IMR-90 (cell line): Measurements from ENCODE around the gene GFRA3. TPM values are rescaled to one million over a fixed set of nuclear protein-coding genes. Genes with fewer than 3 reads are reported as not detected.

ENCODE experiments used
- ATAC-seq: fragments of 200-7000 bp; cut with Tn5 transposase; 2 replicates; pipeline ENCODE4 v1.9.1; 2020; ENCODE audit warnings: low read depth, mild to moderate bottlenecking, moderate library complexity
- BruUV-seq: library from RNA; stranded (reverse); fragments of 400-500 nt; replicated peaks from 2 replicates; lab custom pipeline; 2021; lab: Mats Ljungman, UMichigan
- CTCF ChIA-PET: fragments of 300-600 bp; formaldehyde crosslinking; extraction: SDS; loops from one replicate; lab custom pipeline; 2021; ENCODE audit warnings: antibody characterized with exemption; lab: Yijun Ruan, JAX
- POLR2A ChIA-PET: fragments of 300-600 bp; sonication (Branson Sonifier 250); formaldehyde crosslinking; loops from one replicate; lab custom pipeline; 2022; ENCODE audit warnings: antibody characterized with exemption; ENCODE audit not compliant: unreplicated experiment; lab: Charles Lee
- DNase-seq: peaks from one replicate; pipeline ENCODE4 v3.0.0; 2013
- H2AFZ ChIP-seq: replicated peaks from 2 replicates; pipeline ENCODE3; 2013; ENCODE audit warnings: low read length, mild to moderate bottlenecking; ENCODE audit not compliant: poor library complexity
- H2AK5ac ChIP-seq: 2 replicates; pipeline ENCODE4 v1.6.1; 2013; ENCODE audit warnings: low read depth, low read length, inconsistent platforms
- H2AK9ac ChIP-seq: replicated peaks from 2 replicates; pipeline ENCODE3; 2013; ENCODE audit warnings: mild to moderate bottlenecking, low read depth, low read length, moderate library complexity; ENCODE audit not compliant: poor library complexity
- H2BK120ac ChIP-seq: 2 replicates; pipeline ENCODE4 v1.6.1; 2013; ENCODE audit warnings: low read depth, low read length, inconsistent platforms
- H2BK15ac ChIP-seq: 3 replicates; pipeline ENCODE4 v1.6.1; 2013; ENCODE audit warnings: low read depth, low read length, inconsistent platforms
- H2BK20ac ChIP-seq: 2 replicates; pipeline ENCODE4 v1.6.1; 2013; ENCODE audit warnings: low read depth, mild to moderate bottlenecking, inconsistent platforms, low read length, moderate library complexity
- H2BK5ac ChIP-seq: 2 replicates; pipeline ENCODE4 v1.6.1; 2013; ENCODE audit warnings: mild to moderate bottlenecking, low read depth, low read length, inconsistent platforms; ENCODE audit not compliant: poor library complexity, severe bottlenecking
- H3K14ac ChIP-seq: replicated peaks from 2 replicates; pipeline ENCODE4 v1.6.1; 2013; ENCODE audit warnings: low read depth, low read length, inconsistent platforms
- H3K18ac ChIP-seq: 2 replicates; pipeline ENCODE4 v1.6.1; 2013; ENCODE audit warnings: low read depth, low read length, control low read depth
- H3K23ac ChIP-seq: 2 replicates; pipeline ENCODE4 v1.6.1; 2013; ENCODE audit warnings: low read depth, low read length, inconsistent platforms
- H3K27ac ChIP-seq: 2 replicates; pipeline ENCODE4 v1.5.1; 2013; ENCODE audit warnings: mild to moderate bottlenecking, control low read depth, low read length; ENCODE audit not compliant: insufficient read depth
- H3K27me3 ChIP-seq: 2 replicates; pipeline ENCODE4 v1.6.1; 2013; ENCODE audit warnings: low read length; ENCODE audit not compliant: control insufficient read depth, insufficient read depth
- H3K36me3 ChIP-seq: 2 replicates; pipeline ENCODE4 v1.6.1; 2013; ENCODE audit warnings: low read length, mixed read lengths; ENCODE audit not compliant: control insufficient read depth, insufficient read depth
- H3K4ac ChIP-seq: 2 replicates; pipeline ENCODE4 v1.6.1; 2013; ENCODE audit warnings: low read depth, low read length, inconsistent platforms
- H3K4me1 ChIP-seq: 2 replicates; pipeline ENCODE4 v1.6.1; 2013; ENCODE audit warnings: low read length, mixed read lengths; ENCODE audit not compliant: control insufficient read depth, insufficient read depth
- H3K4me2 ChIP-seq: 2 replicates; pipeline ENCODE4 v1.6.1; 2013; ENCODE audit warnings: low read depth, mild to moderate bottlenecking, control low read depth, low read length, moderate library complexity
- H3K4me3 ChIP-seq: 2 replicates; pipeline ENCODE4 v1.5.1; 2013; ENCODE audit warnings: low read depth, mild to moderate bottlenecking, control low read depth, low read length, moderate library complexity; ENCODE audit not compliant: insufficient read depth
- H3K56ac ChIP-seq: 2 replicates; pipeline ENCODE4 v1.6.1; 2013; ENCODE audit warnings: low read length, inconsistent platforms; ENCODE audit not compliant: insufficient read depth; ENCODE audit errors: extremely low read depth
- H3K79me1 ChIP-seq, 2 experiments: 2 replicates each; pipeline ENCODE4 v1.6.1; 2013; ENCODE audit warnings: low read length in 2 of 2, inconsistent platforms in 1 of 2, low read depth in 1 of 2
- H3K9ac ChIP-seq: 2 replicates; pipeline ENCODE4 v1.6.1; 2013; ENCODE audit warnings: low read depth, low read length, control low read depth
- H3K9me1 ChIP-seq: 2 replicates; pipeline ENCODE4 v1.6.1; 2013; ENCODE audit warnings: low read length, inconsistent platforms; ENCODE audit not compliant: insufficient read depth
- H3K9me3 ChIP-seq: 2 replicates; pipeline ENCODE4 v1.6.1; 2013; ENCODE audit warnings: low read length; ENCODE audit not compliant: control insufficient read depth, insufficient read depth
- H4K20me1 ChIP-seq: 2 replicates; pipeline ENCODE4 v1.6.1; 2013; ENCODE audit warnings: low read length, inconsistent platforms; ENCODE audit not compliant: insufficient read depth
- H4K5ac ChIP-seq: 2 replicates; pipeline ENCODE4 v1.6.1; 2013; ENCODE audit warnings: mild to moderate bottlenecking, low read depth, low read length, control low read depth
- H4K8ac ChIP-seq, 2 experiments: 2 replicates each; pipeline ENCODE4 v1.6.1; 2013; ENCODE audit warnings: low read depth in 2 of 2, low read length in 2 of 2, control low read depth in 1 of 2, inconsistent platforms in 1 of 2
- H4K91ac ChIP-seq: 2 replicates; pipeline ENCODE4 v1.6.1; 2013; ENCODE audit warnings: low read depth, low read length, inconsistent platforms; ENCODE audit not compliant: insufficient read depth
- CEBPB ChIP-seq: IDR thresholded peaks from 2 replicates; pipeline ENCODE4 v1.6.1; 2012; ENCODE audit warnings: low read depth, low read length, improper control_type of control experiment
- CTCF ChIP-seq: conservative IDR thresholded peaks from 2 replicates; pipeline ENCODE4 v1.5.1; 2012; ENCODE audit warnings: mild to moderate bottlenecking, low read depth, low read length, improper control_type of control experiment
- ELK1 ChIP-seq: fragments of 150-350 bp; IDR thresholded peaks from 2 replicates; pipeline ENCODE4 v1.6.1; 2016; ENCODE audit warnings: low read depth, mild to moderate bottlenecking, low read length, moderate library complexity, borderline replicate concordance
- FOS ChIP-seq: fragments of 150-350 bp; IDR thresholded peaks from 2 replicates; pipeline ENCODE4 v1.6.1; 2016; ENCODE audit warnings: low read depth, low read length
- MAFK ChIP-seq: IDR thresholded peaks from 2 replicates; pipeline ENCODE4 v1.6.1; 2012; ENCODE audit warnings: low read depth, low read length, improper control_type of control experiment
- MAZ ChIP-seq: IDR thresholded peaks from 2 replicates; pipeline ENCODE4 v1.6.1; 2012; ENCODE audit warnings: low read depth, mild to moderate bottlenecking, low read length, improper control_type of control experiment, moderate library complexity, borderline replicate concordance
- MXI1 ChIP-seq: IDR thresholded peaks from 2 replicates; pipeline ENCODE4 v1.6.1; 2012; ENCODE audit warnings: low read depth, mild to moderate bottlenecking, low read length, moderate library complexity, borderline replicate concordance
- NFE2L2 ChIP-seq: fragments of 150-350 bp; IDR thresholded peaks from 2 replicates; pipeline ENCODE4 v1.6.1; 2016; ENCODE audit warnings: low read depth, mild to moderate bottlenecking, low read length
- RAD21 ChIP-seq: IDR thresholded peaks from 2 replicates; pipeline ENCODE4 v1.6.1; 2012; ENCODE audit warnings: low read length, improper control_type of control experiment
- RCOR1 ChIP-seq: IDR thresholded peaks from 2 replicates; pipeline ENCODE4 v1.6.1; 2012; ENCODE audit warnings: mild to moderate bottlenecking, low read length, improper control_type of control experiment; ENCODE audit not compliant: insufficient replicate concordance
- RFX5 ChIP-seq: IDR thresholded peaks from 2 replicates; pipeline ENCODE4 v1.8.0; 2012; ENCODE audit warnings: low read depth, mild to moderate bottlenecking, low read length, moderate library complexity
- SMC3 ChIP-seq: fragments of 150-350 bp; IDR thresholded peaks from 2 replicates; pipeline ENCODE4 v1.6.1; 2016; ENCODE audit warnings: low read depth, mild to moderate bottlenecking, antibody characterized with exemption, low read length, moderate library complexity
- USF2 ChIP-seq: fragments of 150-350 bp; IDR thresholded peaks from 2 replicates; pipeline ENCODE4 v1.6.1; 2017; ENCODE audit warnings: mild to moderate bottlenecking, antibody characterized with exemption, low read length, low read depth
- WGBS, 2 experiments: methylation state at CpG; one replicate each; pipeline versions ENCODE4 v1.1.5 to v1.1.7; 2013; ENCODE audit warnings: missing lambda C conversion rate in 2 of 2; ENCODE audit not compliant: insufficient read length in 1 of 2; ENCODE audit errors: extremely low coverage in 2 of 2; 5-methylcytosine and 5-hydroxymethylcytosine counted together
- dilution Hi-C: fragments of 300-500 bp; cut with HindIII; formaldehyde crosslinking; loops from one replicate; pipeline ENCODE4 v1.14.3; 2018; ENCODE audit warnings: low sequenced_read_pairs; ENCODE audit not compliant: unreplicated experiment
- in situ Hi-C: fragments of 300-500 bp; cut with MboI; formaldehyde crosslinking; loops from 3 replicates; pipeline ENCODE4 v1.14.3; 2019; ENCODE audit warnings: low sequenced_read_pairs, inconsistent platforms, mixed read lengths
- intact Hi-C: fragments of 100-400 bp; cut with micrococcal nuclease; formaldehyde crosslinking; loops from 2 replicates; pipeline ENCODE4 v1.10.0; 2022
- polyA plus RNA-seq, 3 experiments: library from polyadenylated mRNA; depleted of rRNA; stranded (reverse); fragments of >200 nt; gene quantifications; 2 replicates each; pipeline ENCODE4 v1.2.3, GENCODE V29; 2012; ENCODE audit warnings: low replicate concordance in 1 of 3
- total RNA-seq: library from RNA; depleted of rRNA; stranded (reverse); fragments of >200 nt; gene quantifications from 2 replicates; pipeline ENCODE4 v1.2.3, GENCODE V29; 2012

Gene GFRA3
- total and polyA plus RNA-seq, 2 of the 4 experiments (the other 2 are of a cell fraction) = not detected

- POLR2A ChIA-PET = no interaction called here
- no peak overlapping the region for H4K91ac ChIP-seq
These were observed 32.5 kb downstream of the GFRA3 start for GRCh38 chr5:138241688-138242571.

More at GRCh38 chr5:138241688-138242571, 32.5 kb downstream of the GFRA3 start:
- ATAC-seq (peak; percentile 83), DNase-seq (no peak)
- Histone ChIP-seq H3K4me3 (peak overlapping the region; percentile 25), H2BK120ac (no peak overlapping the region), H2BK5ac (no peak overlapping the region), H3K36me3 (no peaks in the 10 kb centered on the region), H3K27me3 (peaks cover 50% of the 10 kb centered on the region), H3K79me1 (no peaks in the 10 kb centered on the region), H4K20me1 (no peaks in the 10 kb centered on the region), H3K18ac (no peak overlapping the region), H2BK15ac (no peak overlapping the region), H3K4me2 (peak overlapping the region; percentile 70), H3K23ac (peak overlapping the region; percentile 17; the same call in 1 of the 2 replicates), H3K9me3 (no peaks in the 10 kb centered on the region), H2BK20ac (no peak overlapping the region), H3K4me1 (no peaks in the 10 kb centered on the region; the same call in 1 of the 2 replicates), H3K4ac (no peak overlapping the region), H2AFZ (peak overlapping the region; percentile 84), H3K56ac (no peak overlapping the region), H4K8ac (no peak overlapping the region), H3K9ac (no peak overlapping the region), H2AK5ac (no peak overlapping the region), H3K14ac (no peak overlapping the region), H2AK9ac (no peak overlapping the region), H3K27ac (no peak overlapping the region), H3K9me1 (no peaks in the 10 kb centered on the region), H4K5ac (no peak overlapping the region)
- no peak for TF ChIP-seq NFE2L2
- TF ChIP-seq RFX5 = no peak
- no peak for TF ChIP-seq RAD21
- TF ChIP-seq RCOR1 = no peak
- TF ChIP-seq USF2 = no peak
- TF ChIP-seq MAFK = no peak
- no peak for TF ChIP-seq SMC3
- TF ChIP-seq CEBPB = no peak
- TF ChIP-seq CTCF = no peak
- TF ChIP-seq FOS = no peak
- TF ChIP-seq ELK1 = no peak
- TF ChIP-seq MXI1 = no peak
- TF ChIP-seq MAZ = no peak
- dilution Hi-C loops (no loop called here), intact Hi-C loops (loop anchor here (5.0 kb wide), 1 partner anchor 40 kb away; no protein-coding TSS in a partner anchor), in situ Hi-C loops (no loop called here)
- CTCF ChIA-PET = interaction anchor here (1.0 kb wide), 1 partner anchor 28 kb away, joined by 3 read pairs; the partner anchor contains the start of gene CDC23
- WGBS, 2 experiments = 25% methylated on average over 6 of the region's 67 CpGs; no CpG with 5 or more reads in 1 of the 2 experiments
- no TSS peak for BruUV-seq
